Uterus (tissue), 4 donors: ENCODE results near the gene FOXB2. TPM values are rescaled to one million over a fixed set of nuclear protein-coding genes. Genes with fewer than 3 reads are reported as not detected.

Source experiments
- small RNA-seq: library from RNA; depleted of rRNA; stranded (forward); fragments of <200 nt; gene quantifications from one replicate; pipeline ENCODE3, GENCODE V24; 2016
- total RNA-seq, 4 donors: library from RNA; depleted of rRNA in 3 of 4; stranded (reverse); fragments of >200 nt in 3 of 4; gene quantifications; one replicate each; pipeline versions ENCODE4 v1.1.0 to v1.2.4, GENCODE V29; 2014 to 2023
- donor health status: DM: yes; HTN: yes; CAD: no.

FOXB2 gene
- total RNA-seq, 4 donors from 2014 or later: not detected

Small RNAs within 50 kb of the gene (small RNA-seq; reads per million reads assigned to genes)
- not detected for gene ATP5MFP3

Other genes starting within 250 kb of the FOXB2 start
- gene PRUNE2, start 113.5 kb upstream of the FOXB2 start, total RNA-seq: 100 to 1,000 TPM in 2 of 4 donors, 10 to 100 TPM in 2; 51.4 to 187 (median 97.1) TPM
- gene VPS13A, start 157.9 kb downstream of the FOXB2 start, total RNA-seq: 10 to 100 TPM; 22.5 to 58.9 (median 39.0) TPM